HL-60 (cell line): ENCODE measurements around the gene TANGO6.

ENCODE experiments used
- GABPA ChIP-seq: IDR thresholded peaks from 2 replicates; pipeline ENCODE4 v1.6.1; 2012; ENCODE audit warnings: low read depth
- POLR2AphosphoS5 ChIP-seq: IDR thresholded peaks from 2 replicates; pipeline ENCODE4 v1.6.1; 2012; ENCODE audit warnings: low read depth
- SPI1 ChIP-seq: IDR thresholded peaks from 2 replicates; pipeline ENCODE4 v1.6.1; 2012; ENCODE audit warnings: low read depth, mild to moderate bottlenecking, borderline replicate concordance
- TF ChIP-seq, protein P1 (sequence below): IDR thresholded peaks from one replicate; pipeline ENCODE4 v1.5.1; 2011; ENCODE audit warnings: low read length, control low read depth, inconsistent platforms; ENCODE audit not compliant: insufficient read depth
- TF ChIP-seq, protein P2 (sequence below): IDR thresholded peaks from 2 replicates; pipeline ENCODE4 v1.6.1; 2012; ENCODE audit warnings: low read depth; ENCODE audit not compliant: insufficient replicate concordance

DNA sequence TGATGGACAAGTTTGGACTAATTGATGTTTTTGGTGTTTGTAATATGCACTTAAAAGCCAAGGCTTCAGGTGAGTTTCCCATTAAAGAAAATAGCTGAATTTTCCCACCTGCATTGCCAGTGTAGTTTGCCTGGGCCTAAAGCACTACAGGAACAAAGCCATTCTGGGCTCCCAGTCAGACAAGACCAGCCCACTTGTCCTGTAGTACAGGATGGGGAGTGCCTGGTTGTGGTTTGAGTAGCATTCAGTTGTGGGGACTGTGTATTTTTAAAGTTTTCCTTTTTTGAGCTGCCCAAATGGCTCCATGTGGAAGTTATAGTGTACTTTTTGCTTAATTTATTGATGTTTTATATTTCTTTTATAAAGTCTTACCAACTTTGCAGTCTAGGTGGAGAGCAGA is 91.7 kb downstream of the TANGO6 start:
- TF ChIP-seq, protein P1, sequence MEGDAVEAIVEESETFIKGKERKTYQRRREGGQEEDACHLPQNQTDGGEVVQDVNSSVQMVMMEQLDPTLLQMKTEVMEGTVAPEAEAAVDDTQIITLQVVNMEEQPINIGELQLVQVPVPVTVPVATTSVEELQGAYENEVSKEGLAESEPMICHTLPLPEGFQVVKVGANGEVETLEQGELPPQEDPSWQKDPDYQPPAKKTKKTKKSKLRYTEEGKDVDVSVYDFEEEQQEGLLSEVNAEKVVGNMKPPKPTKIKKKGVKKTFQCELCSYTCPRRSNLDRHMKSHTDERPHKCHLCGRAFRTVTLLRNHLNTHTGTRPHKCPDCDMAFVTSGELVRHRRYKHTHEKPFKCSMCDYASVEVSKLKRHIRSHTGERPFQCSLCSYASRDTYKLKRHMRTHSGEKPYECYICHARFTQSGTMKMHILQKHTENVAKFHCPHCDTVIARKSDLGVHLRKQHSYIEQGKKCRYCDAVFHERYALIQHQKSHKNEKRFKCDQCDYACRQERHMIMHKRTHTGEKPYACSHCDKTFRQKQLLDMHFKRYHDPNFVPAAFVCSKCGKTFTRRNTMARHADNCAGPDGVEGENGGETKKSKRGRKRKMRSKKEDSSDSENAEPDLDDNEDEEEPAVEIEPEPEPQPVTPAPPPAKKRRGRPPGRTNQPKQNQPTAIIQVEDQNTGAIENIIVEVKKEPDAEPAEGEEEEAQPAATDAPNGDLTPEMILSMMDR: no peak
- TF ChIP-seq POLR2AphosphoS5 (no peak), GABPA (no peak), SPI1 (no peak)
- TF ChIP-seq, protein P2, sequence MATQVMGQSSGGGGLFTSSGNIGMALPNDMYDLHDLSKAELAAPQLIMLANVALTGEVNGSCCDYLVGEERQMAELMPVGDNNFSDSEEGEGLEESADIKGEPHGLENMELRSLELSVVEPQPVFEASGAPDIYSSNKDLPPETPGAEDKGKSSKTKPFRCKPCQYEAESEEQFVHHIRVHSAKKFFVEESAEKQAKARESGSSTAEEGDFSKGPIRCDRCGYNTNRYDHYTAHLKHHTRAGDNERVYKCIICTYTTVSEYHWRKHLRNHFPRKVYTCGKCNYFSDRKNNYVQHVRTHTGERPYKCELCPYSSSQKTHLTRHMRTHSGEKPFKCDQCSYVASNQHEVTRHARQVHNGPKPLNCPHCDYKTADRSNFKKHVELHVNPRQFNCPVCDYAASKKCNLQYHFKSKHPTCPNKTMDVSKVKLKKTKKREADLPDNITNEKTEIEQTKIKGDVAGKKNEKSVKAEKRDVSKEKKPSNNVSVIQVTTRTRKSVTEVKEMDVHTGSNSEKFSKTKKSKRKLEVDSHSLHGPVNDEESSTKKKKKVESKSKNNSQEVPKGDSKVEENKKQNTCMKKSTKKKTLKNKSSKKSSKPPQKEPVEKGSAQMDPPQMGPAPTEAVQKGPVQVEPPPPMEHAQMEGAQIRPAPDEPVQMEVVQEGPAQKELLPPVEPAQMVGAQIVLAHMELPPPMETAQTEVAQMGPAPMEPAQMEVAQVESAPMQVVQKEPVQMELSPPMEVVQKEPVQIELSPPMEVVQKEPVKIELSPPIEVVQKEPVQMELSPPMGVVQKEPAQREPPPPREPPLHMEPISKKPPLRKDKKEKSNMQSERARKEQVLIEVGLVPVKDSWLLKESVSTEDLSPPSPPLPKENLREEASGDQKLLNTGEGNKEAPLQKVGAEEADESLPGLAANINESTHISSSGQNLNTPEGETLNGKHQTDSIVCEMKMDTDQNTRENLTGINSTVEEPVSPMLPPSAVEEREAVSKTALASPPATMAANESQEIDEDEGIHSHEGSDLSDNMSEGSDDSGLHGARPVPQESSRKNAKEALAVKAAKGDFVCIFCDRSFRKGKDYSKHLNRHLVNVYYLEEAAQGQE: no peak
